Measurements from ENCODE around the gene ADAMTS10. TPM values are rescaled to one million over a fixed set of nuclear protein-coding genes. Genes with fewer than 3 reads are reported as not detected.
A peak's percentile ranks its signal among the peaks of the same experiment; 100 is the strongest.

The ADAMTS10 gene
- total and polyA plus RNA-seq, 2 of the 13 experiments (the other 11 are each of a cell fraction or from before 2014, with no cell fraction given), result 0.49 to 1.7 TPM

- FAIRE-seq, result peak; percentile 61
- in situ Hi-C loops (cut with HindIII; ENCODE audit: extremely low pct_ligation_motif_present, low pct_unique_long_range_greater_than_20kb) (no loop called here), intact Hi-C loops (cut with micrococcal nuclease; ENCODE audit: unreplicated experiment) (no loop called here)
- H3K27ac ChIP-seq (ENCODE audit: extremely low read length, insufficient read depth, low read length), result no peak overlapping the region
- H3K4me2 ChIP-seq (ENCODE audit: low read depth, low read length), result peak overlapping the region; percentile 39; the same call in 1 of the 2 replicates
- peaks cover 0 to 11% of the 10 kb centered on the region in 2 experiments; a peak in 2 of 5 replicates for H3K27me3 ChIP-seq (ENCODE audit: control insufficient read depth in 1 of 2, insufficient read depth in 2 of 2, low read length in 2 of 2)
- peak; percentile 71 for ATAC-seq
- H3K36me3 ChIP-seq (replicated peaks in 1 of 2; ENCODE audit: control insufficient read depth in 1 of 2, insufficient read depth in 2 of 2, low read length in 2 of 2), result no peaks in the 10 kb centered on the region
- peaks cover 40% of the 10 kb centered on the region for H3K4me1 ChIP-seq (ENCODE audit: insufficient read depth, low read length)
- BruUV-seq (replicated peaks), result no TSS peak
- no peak overlapping the region for H2AFZ ChIP-seq (ENCODE audit: low read length)
- peak; percentile 63 for DNase-seq (ENCODE audit: low spot score)
- H3K79me2 ChIP-seq (ENCODE audit: insufficient read depth, low read length), result no peaks in the 10 kb centered on the region
- no peak overlapping the region for H3K9ac ChIP-seq (ENCODE audit: insufficient read depth, low read depth, low read length)
- no peak overlapping the region; a peak in 1 of 6 replicates for H3K4me3 ChIP-seq (replicated peaks in 1 of 3; ENCODE audit: insufficient read depth in 1 of 3, low read depth in 2 of 3, low read length in 3 of 3)
- CTCF ChIA-PET (ENCODE audit: low intra/inter-chr PET ratio, low total read pairs), result interaction anchor here (1.8 to 4.1 kb wide), 3 partner anchors 42 to 113 kb away, joined by 8 to 35 read pairs (median 21); no protein-coding TSS in a partner anchor
- H4K20me1 ChIP-seq (ENCODE audit: insufficient read depth, low read length), result no peaks in the 10 kb centered on the region
- WGBS (ENCODE audit: low lambda C conversion rate), result 11% methylated on average over 7 of the region's 21 CpGs
- POLR2A ChIA-PET, result interaction anchor here (1.1 to 1.7 kb wide), 2 partner anchors 67 to 113 kb away, joined by 5 to 8 read pairs; partner anchors contain the start of gene ZNF414
- H3K9me3 ChIP-seq (ENCODE audit: low read length), result no peaks in the 10 kb centered on the region
- TF ChIP-seq ZNF354B (CRISPR knock-in tag; IDR thresholded peaks at IDR 0.05), result no peak
- no peak for TF ChIP-seq MED13 (CRISPR knock-in tag; IDR thresholded peaks at IDR 0.05)
- peak; percentile 69 for TF ChIP-seq SALL1 (CRISPR knock-in tag; IDR thresholded peaks at IDR 0.05)
- no peak for TF ChIP-seq ZNF503 (CRISPR knock-in tag; IDR thresholded peaks at IDR 0.05)
- TF ChIP-seq ZNF30 (CRISPR knock-in tag; IDR thresholded peaks at IDR 0.05), result no peak
- no peak for TF ChIP-seq ADNP (CRISPR knock-in tag; IDR thresholded peaks at IDR 0.05)
- no peak for TF ChIP-seq ZSCAN30 (CRISPR knock-in tag; IDR thresholded peaks at IDR 0.05)
- peak; percentile 22 for TF ChIP-seq SKI (IDR thresholded peaks at IDR 0.05; ENCODE audit: partially characterized antibody)
- TF ChIP-seq ZNF513 (CRISPR knock-in tag; conservative IDR thresholded peaks at IDR 0.05), result no peak
- TF ChIP-seq JUNB (CRISPR knock-in tag; IDR thresholded peaks at IDR 0.05; ENCODE audit: borderline replicate concordance), result no peak
- no peak for TF ChIP-seq GPN1 (CRISPR knock-in tag; IDR thresholded peaks at IDR 0.05; ENCODE audit: borderline replicate concordance)
- peak; percentile 95 for TF ChIP-seq CTCF (CRISPR knock-in tag; IDR thresholded peaks at IDR 0.05)
- no peak for TF ChIP-seq ZSCAN22 (CRISPR knock-in tag; IDR thresholded peaks at IDR 0.05)
- no peak for TF ChIP-seq ZFAT (CRISPR knock-in tag; conservative IDR thresholded peaks at IDR 0.05)
- TF ChIP-seq SMAD9 (CRISPR knock-in tag; IDR thresholded peaks at IDR 0.05), result no peak
- no peak for TF ChIP-seq ZFY (CRISPR knock-in tag; IDR thresholded peaks at IDR 0.05)
- no peak for TF ChIP-seq ELK4 (CRISPR knock-in tag; IDR thresholded peaks at IDR 0.05; ENCODE audit: borderline replicate concordance)
These were observed 29.7 kb downstream of the ADAMTS10 start for GRCh38 chr19:8580710-8581281.

All from HepG2 (cell line).